GM18498 (cell line): ENCODE data around the gene KIFAP3.
"Not testable (repeated sequence)": the region's sequence is repeated elsewhere in the genome, so short reads cannot be mapped to it uniquely, and the experiment has no call there.

Experiments used
- ATAC-seq: cut with Tn5 transposase; IDR thresholded peaks from one replicate; pipeline ENCODE4 v1.9.1; 2021; ENCODE audit warnings: mild to moderate bottlenecking, moderate library complexity; ENCODE audit not compliant: unreplicated experiment

KIFAP3 gene

GRCh38 chr1:170074250-170075157, at the start of gene KIFAP3:
KIFAP3 (minus strand) TSS chr1:170074695; CDS start chr1:170074467, 228 bp downstream.
- peak; percentile 99 for ATAC-seq

DNA sequence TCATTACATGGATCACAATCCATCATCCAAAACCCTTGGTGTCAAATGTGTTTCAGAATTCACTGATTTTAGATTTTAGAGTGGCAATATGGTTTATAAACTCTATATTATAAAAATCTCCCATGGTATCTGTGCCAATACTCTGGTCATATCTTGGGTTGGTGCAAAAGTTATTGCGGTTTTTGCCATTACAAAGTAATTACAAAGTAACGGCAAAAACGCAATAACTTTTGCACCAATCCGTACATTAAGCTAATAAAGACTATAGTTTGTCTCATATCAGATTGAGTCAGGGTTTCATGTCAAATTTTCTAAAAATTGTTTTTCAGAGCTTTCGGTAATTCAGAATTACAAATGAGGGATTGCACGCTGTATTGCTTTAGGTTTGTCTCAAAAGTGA, 47.9 kb upstream of the KIFAP3 start:
- ATAC-seq, result no peak

- no peak for ATAC-seq
Observed at GRCh38 chr1:170114906-170115305, 40.4 kb upstream of the KIFAP3 start.

GRCh38 chr1:170113140-170113539, 38.6 kb upstream of the KIFAP3 start:
- ATAC-seq, result not testable (repeated sequence)

GRCh38 chr1:170097449-170097948, 23.0 kb upstream of the KIFAP3 start:
- ATAC-seq, result no peak

DNA sequence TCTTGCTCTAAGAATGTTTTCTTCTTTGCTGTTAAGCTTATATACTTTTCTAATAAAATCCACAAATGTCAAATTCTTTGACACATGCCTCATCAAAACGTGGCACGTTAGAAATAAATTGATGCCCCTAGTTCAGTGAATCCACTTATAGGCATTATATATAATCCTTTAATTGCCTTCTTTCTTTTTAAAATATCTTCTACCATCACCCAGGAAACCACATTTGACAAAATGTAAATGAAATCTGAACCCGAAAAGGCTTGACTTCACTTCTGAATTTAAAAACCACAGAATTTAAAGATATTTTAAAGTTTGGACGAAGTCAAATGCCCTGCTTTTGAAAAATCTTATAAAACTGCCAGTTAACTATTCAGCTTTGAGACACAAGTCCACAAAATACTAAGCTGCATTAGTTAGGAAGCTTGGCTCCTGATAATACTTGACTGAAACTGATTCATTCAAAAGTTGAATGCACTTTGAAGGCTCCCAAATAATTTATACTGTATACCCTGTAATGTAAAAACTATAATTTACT, 22.4 kb upstream of the KIFAP3 start:
- no peak for ATAC-seq

DNA sequence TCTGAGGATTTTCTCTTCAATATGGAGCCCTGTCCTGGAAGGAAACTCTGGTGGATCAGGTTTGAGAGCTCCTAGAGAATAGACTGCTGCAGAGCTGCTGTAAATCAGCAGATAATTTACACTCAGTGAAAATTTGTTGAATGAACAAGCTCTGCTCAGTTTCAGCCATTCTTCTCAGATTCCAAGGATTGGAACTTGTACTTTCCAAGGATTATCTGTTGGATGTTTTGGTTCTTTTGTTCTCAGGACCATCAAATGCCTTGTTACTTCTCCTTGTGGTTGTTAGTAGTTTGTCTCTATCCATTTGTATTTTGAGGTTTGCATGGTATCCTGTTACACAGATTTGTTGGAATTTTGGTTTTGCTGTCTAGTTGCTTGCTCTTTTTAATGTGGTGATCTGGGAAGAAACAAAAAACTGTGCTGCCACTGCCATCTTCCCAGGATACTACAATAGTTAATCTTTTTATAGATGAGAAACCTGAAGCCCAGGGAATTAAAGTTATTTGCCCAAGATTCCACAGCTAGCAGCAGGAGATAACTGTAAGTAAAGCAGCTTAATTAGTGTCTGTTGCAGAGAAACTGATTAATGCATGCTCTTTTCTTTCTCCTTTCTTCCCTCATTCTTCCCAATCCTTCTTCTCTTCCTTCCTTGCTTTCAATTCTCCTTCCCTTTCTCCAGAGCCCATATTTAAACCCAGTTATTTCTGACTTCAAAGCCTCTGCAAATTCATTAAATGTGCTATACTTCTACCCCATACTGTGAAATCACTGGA, 21.7 kb upstream of the KIFAP3 start:
- no peak for ATAC-seq

DNA sequence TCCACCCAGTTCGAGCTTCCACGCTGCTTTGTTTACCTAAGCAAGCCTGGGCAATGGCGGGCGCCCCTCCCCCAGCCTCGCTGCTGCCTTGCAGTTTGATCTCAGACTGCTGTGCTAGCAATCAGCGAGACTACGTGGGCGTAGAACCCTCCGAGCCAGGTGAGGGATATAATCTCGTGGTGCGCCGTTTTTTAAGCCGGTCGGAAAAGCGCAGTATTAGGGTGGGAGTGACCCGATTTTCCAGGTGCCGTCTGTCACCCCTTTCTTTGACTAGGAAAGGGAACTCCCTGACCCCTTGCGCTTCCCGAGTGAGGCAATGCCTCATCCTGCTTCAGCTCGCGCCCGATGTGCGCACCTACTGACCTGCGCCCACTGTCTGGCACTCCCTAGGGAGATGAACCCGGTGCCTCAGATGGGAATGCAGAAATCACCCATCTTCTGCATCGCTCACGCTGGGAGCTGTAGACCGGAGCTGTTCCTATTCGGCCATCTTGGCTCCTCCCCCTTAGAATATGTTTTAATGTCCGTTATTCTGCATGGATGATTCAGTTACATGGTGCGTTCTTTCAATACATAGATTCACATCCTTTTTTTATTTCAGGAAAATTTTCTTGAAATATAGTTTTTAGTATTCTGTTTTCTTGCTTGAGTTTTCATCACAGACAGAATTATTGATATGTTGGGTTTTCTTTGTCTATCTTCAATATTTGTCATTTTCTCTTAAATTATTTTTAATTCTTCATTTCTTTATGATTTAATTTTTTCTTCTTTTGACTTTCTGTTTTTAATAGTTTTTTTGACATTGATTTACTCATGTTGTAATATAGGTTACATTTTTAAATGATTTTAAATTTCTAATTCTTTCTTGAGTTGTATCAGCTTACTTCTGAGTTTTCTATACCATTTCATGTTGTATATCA, 20.5 kb upstream of the KIFAP3 start:
- not testable (repeated sequence) for ATAC-seq

- no peak for ATAC-seq
Observed at GRCh38 chr1:170086399-170087032, 12.0 kb upstream of the KIFAP3 start.

GRCh38 chr1:170085091-170085490, 10.6 kb upstream of the KIFAP3 start:
- ATAC-seq, result no peak

DNA sequence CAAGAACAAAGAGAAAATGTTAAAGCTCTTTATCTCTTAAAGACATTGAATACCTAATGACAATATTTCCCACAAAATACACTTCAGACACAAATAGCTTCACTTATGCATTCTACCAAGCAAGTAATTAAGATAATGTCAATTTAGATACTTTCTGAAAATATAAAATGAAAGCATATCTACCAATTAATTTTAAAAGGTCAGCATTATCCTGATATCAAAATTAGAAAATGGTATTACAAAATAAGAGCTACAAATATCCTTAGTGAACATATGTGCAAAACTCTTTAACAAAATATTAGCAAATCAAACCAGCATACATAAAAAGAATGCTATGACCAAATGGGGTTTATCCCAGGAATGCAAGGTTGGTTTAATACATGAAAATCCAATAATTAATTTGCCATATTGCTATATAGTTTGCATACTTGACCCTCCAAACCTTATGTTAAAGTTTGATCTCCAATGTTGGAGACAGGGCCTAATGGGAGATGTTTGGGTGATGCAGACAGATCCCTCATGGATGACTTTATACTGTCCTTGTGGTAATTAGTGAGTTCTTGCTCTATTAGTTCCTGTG, 4.2 kb upstream of the KIFAP3 start:
- no peak for ATAC-seq

GRCh38 chr1:170077926-170078325, 3.4 kb upstream of the KIFAP3 start:
- ATAC-seq, result no peak

DNA sequence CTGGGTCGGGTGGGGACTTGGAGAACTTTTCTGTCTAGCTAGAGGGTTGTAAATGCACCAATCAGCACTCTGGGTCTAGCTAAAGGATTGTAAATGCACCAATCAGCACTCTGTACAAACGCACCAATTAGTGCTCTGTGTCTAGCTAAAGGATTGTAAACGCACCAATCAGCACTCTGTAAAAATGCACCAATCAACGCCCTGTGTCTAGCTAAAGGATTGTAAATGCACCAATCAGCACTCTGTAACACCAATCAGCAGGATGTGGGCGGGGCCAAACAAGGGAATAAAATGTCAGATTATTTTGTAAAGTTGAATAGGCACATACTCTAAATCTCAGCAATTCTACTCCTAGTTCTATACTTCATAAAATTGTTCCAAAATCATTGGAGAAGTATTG, 2.5 kb upstream of the KIFAP3 start:
- ATAC-seq, result not testable (repeated sequence)

DNA sequence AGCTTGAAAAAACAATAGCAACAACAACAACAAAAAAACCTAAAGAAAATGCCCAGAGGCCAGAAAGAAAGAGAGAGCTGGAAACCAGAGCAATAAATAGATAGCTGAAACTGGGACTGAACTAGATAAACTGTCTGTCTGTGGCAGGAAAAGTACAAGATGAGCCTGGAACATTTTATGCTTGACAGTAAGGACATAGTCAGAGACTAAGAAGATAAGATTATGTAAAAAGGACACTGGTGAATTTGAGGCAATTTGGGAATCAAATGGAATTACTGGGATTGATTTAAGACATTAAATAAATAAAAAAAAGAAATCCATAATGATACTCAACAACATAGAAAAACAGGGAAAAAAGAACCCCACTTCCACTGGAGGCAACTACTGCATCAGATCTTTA, 1.7 kb upstream of the KIFAP3 start:
- ATAC-seq, result no peak

DNA sequence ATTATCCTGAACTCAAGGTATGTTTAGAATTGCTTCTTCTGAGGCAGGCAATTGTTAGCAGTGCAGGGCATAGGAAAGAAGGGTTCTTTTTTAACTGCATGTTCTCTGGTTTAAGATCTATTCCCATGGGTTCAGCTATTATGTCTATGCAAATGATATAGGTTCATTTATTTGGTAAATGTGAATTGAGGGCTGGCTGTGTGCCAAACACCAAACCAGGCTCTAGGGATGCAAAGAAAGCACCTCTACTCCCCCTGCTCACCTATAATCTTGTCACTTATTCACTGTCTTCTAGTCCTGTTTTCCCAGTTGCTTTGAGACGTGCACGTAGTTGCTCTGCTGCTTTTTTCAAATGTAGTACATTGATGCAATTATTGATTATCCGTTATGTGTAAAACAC, 691 bp upstream of the KIFAP3 start:
- ATAC-seq, result no peak

DNA sequence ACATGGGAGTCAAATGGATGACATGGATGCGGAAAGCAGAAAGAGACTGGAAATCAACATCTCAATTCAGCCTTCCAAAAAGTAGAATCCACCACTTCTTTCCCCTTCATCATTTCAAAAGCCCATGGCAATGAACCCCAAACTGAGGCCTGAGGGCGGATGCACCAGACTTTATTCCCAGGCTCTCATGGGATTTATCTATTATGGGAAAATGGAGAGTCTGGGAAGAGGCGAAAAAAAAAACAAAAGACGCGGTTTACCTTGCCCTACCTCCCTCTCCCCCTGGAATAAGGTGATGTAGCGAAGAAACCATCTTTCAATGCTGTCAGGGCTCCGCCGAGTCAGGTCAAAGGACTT, 624 bp downstream of the KIFAP3 start:
- no peak for ATAC-seq

GRCh38 chr1:170071378-170071777, 3.1 kb downstream of the KIFAP3 start:
- ATAC-seq, result no peak

DNA sequence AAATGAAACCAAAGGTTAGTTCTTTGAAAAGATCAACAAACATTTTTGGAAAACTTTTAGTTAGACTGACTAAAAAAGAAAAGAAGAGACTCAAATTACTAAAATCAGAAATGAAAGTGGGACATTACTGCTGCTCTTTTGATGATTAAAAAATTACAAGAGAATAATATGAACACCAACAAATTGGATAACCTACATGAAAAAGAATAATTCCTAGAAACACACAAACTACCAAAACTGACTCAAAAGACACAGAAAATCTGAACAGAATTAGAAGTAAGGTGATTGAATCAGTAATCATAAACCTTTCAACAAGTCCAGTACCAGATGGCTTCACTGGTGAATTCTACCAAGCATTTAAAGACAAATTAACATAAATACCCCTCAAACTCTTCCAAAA, 5.6 kb downstream of the KIFAP3 start:
- no peak for ATAC-seq

DNA sequence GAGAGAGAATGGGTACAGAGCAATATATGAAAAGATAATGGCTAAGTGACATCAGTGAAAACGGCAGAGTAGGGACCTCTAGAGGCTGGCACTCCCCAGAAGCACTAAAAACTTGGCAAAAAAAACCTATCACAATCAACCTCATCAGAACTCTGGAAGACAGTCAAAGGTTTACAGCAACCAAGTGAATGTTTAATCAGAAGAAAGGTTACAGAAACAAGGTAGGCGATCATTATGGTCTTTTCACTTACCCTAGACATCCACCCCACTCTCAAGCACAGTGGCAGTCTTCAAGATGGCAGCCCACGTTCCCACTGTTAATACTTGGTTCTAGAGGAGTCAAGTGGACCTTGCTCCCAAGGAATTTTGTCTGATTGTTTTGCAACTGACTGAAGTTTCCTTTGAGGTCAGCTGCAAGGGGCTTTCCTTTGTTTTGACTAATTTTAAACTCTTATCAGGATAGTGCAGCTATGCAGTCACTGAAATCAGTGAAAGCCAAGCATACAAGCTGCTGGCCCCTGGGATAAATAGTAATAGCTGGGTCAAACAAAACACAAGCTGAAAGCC, 7.2 kb downstream of the KIFAP3 start:
- ATAC-seq, result peak; percentile 54
